HEK293T (cell line): ENCODE data around the gene EPX.

Experiments used
- CTCF ChIA-PET: fragments of 350-600 bp; formaldehyde crosslinking; extraction: SDS; loops from one replicate; lab custom pipeline; 2021; ENCODE audit warnings: antibody characterized with exemption, inconsistent platforms; lab: Yijun Ruan, JAX
- POLR2A ChIA-PET: fragments of 350-600 bp; formaldehyde crosslinking; extraction: SDS; loops from one replicate; lab custom pipeline; 2020; ENCODE audit warnings: antibody characterized with exemption, inconsistent platforms; lab: Yijun Ruan, JAX
- DNase-seq: peaks from one replicate; pipeline ENCODE4 v3.0.0; 2012; ENCODE audit warnings: mixed read lengths; ENCODE audit errors: extremely low spot score
- ARNT ChIP-seq: fragments of 450-650 bp; IDR thresholded peaks from 2 replicates; pipeline ENCODE4 v1.6.1; 2017; ENCODE audit warnings: mild to moderate bottlenecking
- BHLHE40 ChIP-seq: fragments of 450-650 bp; IDR thresholded peaks from 2 replicates; pipeline ENCODE4 v1.6.1; 2016; ENCODE audit warnings: mild to moderate bottlenecking, moderate library complexity, borderline replicate concordance
- CTBP1 ChIP-seq: fragments of 450-650 bp; IDR thresholded peaks from 2 replicates; pipeline ENCODE4 v1.6.1; 2016; ENCODE audit warnings: borderline replicate concordance
- ELF4 ChIP-seq: fragments of 450-650 bp; IDR thresholded peaks from 2 replicates; pipeline ENCODE4 v1.6.1; 2017; ENCODE audit warnings: antibody characterized with exemption
- FOXA1 ChIP-seq: fragments of 450-650 bp; IDR thresholded peaks from 2 replicates; pipeline ENCODE4 v1.6.1; 2016; ENCODE audit warnings: mild to moderate bottlenecking
- FOXK2 ChIP-seq: fragments of 450-650 bp; IDR thresholded peaks from 2 replicates; pipeline ENCODE4 v1.6.1; 2016; ENCODE audit warnings: mild to moderate bottlenecking
- FOXM1 ChIP-seq: fragments of 450-650 bp; IDR thresholded peaks from 2 replicates; pipeline ENCODE4 v1.6.1; 2017; ENCODE audit warnings: mild to moderate bottlenecking, borderline replicate concordance
- HDGF ChIP-seq: fragments of 450-650 bp; IDR thresholded peaks from 2 replicates; pipeline ENCODE4 v1.6.1; 2017; ENCODE audit warnings: antibody characterized with exemption, borderline replicate concordance
- L3MBTL2 ChIP-seq: fragments of 450-650 bp; conservative IDR thresholded peaks from 2 replicates; pipeline ENCODE4 v1.6.1; 2016; ENCODE audit warnings: mild to moderate bottlenecking
- LEF1 ChIP-seq: fragments of 450-650 bp; IDR thresholded peaks from 2 replicates; pipeline ENCODE4 v1.6.1; 2017; ENCODE audit warnings: mild to moderate bottlenecking, borderline replicate concordance
- NFRKB ChIP-seq: fragments of 450-650 bp; IDR thresholded peaks from 2 replicates; pipeline ENCODE4 v1.6.1; 2016; ENCODE audit warnings: mild to moderate bottlenecking, moderate library complexity
- PKNOX1 ChIP-seq: fragments of 450-650 bp; IDR thresholded peaks from 2 replicates; pipeline ENCODE4 v1.6.1; 2016
- SP1 ChIP-seq: fragments of 450-650 bp; IDR thresholded peaks from 2 replicates; pipeline ENCODE4 v1.6.1; 2017
- SUZ12 ChIP-seq: fragments of 450-650 bp; IDR thresholded peaks from 2 replicates; pipeline ENCODE4 v1.6.1; 2016; ENCODE audit warnings: mild to moderate bottlenecking
- TARDBP ChIP-seq: fragments of 450-650 bp; IDR thresholded peaks from 2 replicates; pipeline ENCODE4 v1.6.1; 2016
- ZNF384 ChIP-seq: fragments of 450-650 bp; IDR thresholded peaks from 2 replicates; pipeline ENCODE4 v1.6.1; 2016

Gene EPX

GRCh38 chr17:58189436-58190146, 2.9 kb upstream of the EPX start:
- ChIA-PET CTCF (interaction anchor here (3.8 kb wide), 1 partner anchor 11 kb away, joined by 15 read pairs; no protein-coding TSS in a partner anchor), POLR2A (no interaction called here)
- DNase-seq, result no peak
- no peak for TF ChIP-seq FOXK2
- TF ChIP-seq CTBP1, result no peak
- TF ChIP-seq SP1, result no peak
- no peak for TF ChIP-seq ELF4
- no peak for TF ChIP-seq NFRKB
- no peak for TF ChIP-seq FOXM1
- TF ChIP-seq LEF1, result no peak
- TF ChIP-seq HDGF, result no peak
- no peak for TF ChIP-seq ARNT
- TF ChIP-seq ZNF384, result no peak

- no peak for TF ChIP-seq ZNF384
- no peak for TF ChIP-seq FOXA1
- TF ChIP-seq CTBP1, result no peak
- no peak for TF ChIP-seq LEF1
- TF ChIP-seq ELF4, result no peak
- no peak for TF ChIP-seq PKNOX1
- no peak for TF ChIP-seq SP1
- no peak for TF ChIP-seq SUZ12
- no peak for TF ChIP-seq NFRKB
- TF ChIP-seq FOXK2, result no peak
- TF ChIP-seq TARDBP, result no peak
- TF ChIP-seq ARNT, result no peak
- no peak for TF ChIP-seq L3MBTL2
- TF ChIP-seq HDGF, result no peak
- no peak for TF ChIP-seq FOXM1
- no peak for TF ChIP-seq BHLHE40
- DNase-seq, result no peak
- ChIA-PET CTCF (interaction anchor here (0.7 to 3.8 kb wide), 2 partner anchors 9 to 14 kb away, joined by 3 to 15 read pairs; no protein-coding TSS in a partner anchor), POLR2A (interaction anchor here (0.5 to 1.1 kb wide), 2 partner anchors 9 to 151 kb away, joined by 3 read pairs; no protein-coding TSS in a partner anchor)
Measured at GRCh38 chr17:58191241-58191896, 1.2 kb upstream of the EPX start.

- DNase-seq, result no peak
- ChIA-PET POLR2A (no interaction called here), CTCF (interaction anchor here (1.0 kb wide), 1 partner anchor 9 kb away, joined by 3 read pairs; no protein-coding TSS in a partner anchor)
- TF ChIP-seq HDGF (no peak), CTBP1 (no peak), BHLHE40 (no peak), FOXM1 (no peak), FOXA1 (no peak), SP1 (no peak), LEF1 (no peak), FOXK2 (no peak), L3MBTL2 (no peak), ELF4 (no peak), TARDBP (no peak), ARNT (no peak), PKNOX1 (no peak), NFRKB (no peak)
Measured at GRCh38 chr17:58193641-58194255, 1.2 kb downstream of the EPX start.

- DNase-seq, result no peak
- TF ChIP-seq TARDBP (no peak), SUZ12 (no peak), FOXM1 (no peak), ARNT (no peak), PKNOX1 (no peak), ELF4 (no peak), BHLHE40 (no peak), FOXA1 (no peak), ZNF384 (no peak), NFRKB (no peak), L3MBTL2 (no peak), FOXK2 (no peak), SP1 (no peak), HDGF (no peak), CTBP1 (no peak), LEF1 (no peak)
- ChIA-PET CTCF (no interaction called here), POLR2A (interaction anchor here (1.0 kb wide), 1 partner anchor 156 kb away, joined by 3 read pairs; the partner anchor contains the start of gene SUPT4H1)
Measured at GRCh38 chr17:58195518-58196123, 3.1 kb downstream of the EPX start.

GRCh38 chr17:58196610-58197009, 4.1 kb downstream of the EPX start:
- POLR2A ChIA-PET, result interaction anchor here (1.0 kb wide), 1 partner anchor 155 kb away, joined by 3 read pairs; the partner anchor contains the start of gene SUPT4H1
- no peak for TF ChIP-seq L3MBTL2
- no peak for TF ChIP-seq BHLHE40
- no peak for TF ChIP-seq PKNOX1
- no peak for TF ChIP-seq SUZ12
- TF ChIP-seq SP1, result no peak
- TF ChIP-seq CTBP1, result no peak
- no peak for TF ChIP-seq LEF1
- TF ChIP-seq NFRKB, result no peak
- no peak for TF ChIP-seq FOXK2
- no peak for TF ChIP-seq TARDBP
- TF ChIP-seq FOXA1, result no peak
- DNase-seq, result no peak
- CTCF ChIA-PET, result interaction anchor here (0.6 kb wide), 1 partner anchor 75 kb away, joined by 3 read pairs; no protein-coding TSS in a partner anchor
